Measurements from ENCODE around the gene KLHL8.
"Not testable (repeated sequence)": the region's sequence is repeated elsewhere in the genome, so short reads cannot be mapped to it uniquely, and the experiment has no call there.

KLHL8 gene

DNA sequence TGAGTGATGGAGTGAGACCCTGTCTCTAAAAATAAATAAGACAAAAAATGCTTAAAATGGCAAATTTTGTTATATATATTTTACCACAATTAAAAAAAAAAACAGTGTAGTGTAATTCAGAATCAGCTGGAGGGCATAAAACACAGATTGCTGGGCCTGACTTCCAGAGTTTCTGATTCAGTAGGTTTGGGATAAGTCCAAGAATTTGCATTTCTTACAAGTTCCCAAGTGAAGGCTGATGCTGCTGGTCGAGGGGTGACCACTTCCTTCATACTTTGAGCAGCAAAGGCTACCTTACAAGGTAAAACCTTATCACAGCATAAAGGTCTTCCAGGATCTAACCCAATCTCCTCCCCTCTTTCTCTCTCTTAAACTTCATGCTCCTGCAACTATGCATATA lies 40.7 kb downstream of the KLHL8 start:
- DNase-seq (ENCODE audit: low read depth in 1 of 2, low spot score in 1 of 2): no peak

DNA sequence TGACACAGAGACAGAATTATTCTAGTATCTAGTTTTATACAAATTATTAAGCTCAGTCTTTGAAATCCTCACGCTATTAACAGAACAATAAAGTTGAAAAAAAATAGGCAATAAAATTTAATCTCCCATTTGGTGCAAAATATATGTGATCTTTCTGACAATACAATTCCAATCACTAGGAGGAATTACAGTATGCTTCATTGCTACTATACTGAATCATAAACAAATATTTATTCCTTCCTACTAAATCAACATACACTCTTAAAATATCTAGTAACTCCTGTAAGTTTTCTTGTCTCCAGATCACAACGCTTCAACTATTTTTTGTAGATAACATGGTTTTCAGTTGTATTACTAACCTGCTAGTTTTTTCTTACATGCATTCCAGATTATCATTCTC lies 45.7 kb downstream of the KLHL8 start:
- DNase-seq (ENCODE audit: low read depth in 1 of 2, low spot score in 1 of 2): no peak

DNA sequence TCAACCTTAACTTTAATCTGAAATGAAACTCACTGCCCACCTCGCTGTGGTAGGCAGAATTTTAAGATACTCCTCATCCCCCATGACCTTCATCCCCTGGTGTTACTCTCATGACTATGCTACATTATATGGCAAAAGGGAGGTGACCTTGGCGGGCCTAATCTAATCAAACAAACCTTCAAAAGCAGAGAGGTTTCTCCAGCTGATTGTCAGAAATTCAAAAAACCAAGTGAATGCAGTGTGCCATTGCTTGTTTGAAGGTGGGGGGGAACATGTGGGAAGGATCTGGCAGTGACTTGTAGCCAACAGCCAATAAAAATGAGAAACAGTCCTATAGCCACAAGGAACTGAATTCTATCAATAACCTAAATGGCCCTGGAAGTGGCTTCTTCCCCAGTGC lies 48.5 kb downstream of the KLHL8 start:
- DNase-seq (ENCODE audit: low read depth in 1 of 2, low spot score in 1 of 2): no peak

DNA sequence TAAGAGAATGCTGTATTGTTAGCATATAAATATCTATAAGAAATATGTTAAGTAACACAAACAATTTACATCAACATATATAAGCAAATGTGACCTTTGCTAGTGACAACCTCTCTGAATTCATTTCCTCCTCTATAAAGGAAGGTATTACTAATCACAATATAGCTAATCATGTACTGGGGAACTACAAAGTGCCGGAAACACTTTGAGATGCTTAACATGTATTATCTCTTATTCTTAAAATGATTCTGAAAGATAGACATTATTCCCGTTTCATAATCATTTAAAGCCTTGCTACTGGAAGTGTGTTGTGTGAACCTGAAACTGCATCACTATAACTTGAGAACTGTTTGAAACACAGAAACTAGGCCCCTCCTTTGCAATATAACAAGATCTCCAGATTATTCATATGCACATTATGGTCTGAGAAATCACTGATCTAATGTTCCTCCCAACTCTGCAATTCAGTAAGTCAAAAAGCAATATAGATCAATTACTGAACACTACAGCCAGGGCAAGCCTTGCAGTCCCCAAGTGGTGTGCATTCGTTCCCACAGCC lies 54.0 kb downstream of the KLHL8 start:
- DNase-seq (ENCODE audit: low read depth in 1 of 2, low spot score in 1 of 2): no peak

DNA sequence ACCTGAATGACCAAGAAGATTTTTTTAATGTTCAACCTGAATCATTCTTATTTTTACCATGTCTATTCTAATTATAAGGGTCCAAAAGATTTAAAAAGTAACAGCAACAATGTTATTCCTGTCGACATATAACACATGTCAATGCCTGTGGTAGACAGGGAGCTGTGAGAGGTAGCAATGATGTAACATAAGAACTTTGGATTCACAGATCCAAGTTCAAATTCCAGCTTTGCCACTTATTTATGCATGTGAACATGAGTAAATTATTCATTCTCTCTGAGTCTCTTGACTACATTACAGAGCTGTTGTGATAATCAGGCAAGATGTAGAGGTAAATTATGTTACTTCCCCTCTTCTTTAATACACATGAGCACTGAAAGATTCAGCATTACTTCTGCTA lies 54.5 kb downstream of the KLHL8 start:
- no peak for DNase-seq (ENCODE audit: low read depth in 1 of 2, low spot score in 1 of 2)

DNA sequence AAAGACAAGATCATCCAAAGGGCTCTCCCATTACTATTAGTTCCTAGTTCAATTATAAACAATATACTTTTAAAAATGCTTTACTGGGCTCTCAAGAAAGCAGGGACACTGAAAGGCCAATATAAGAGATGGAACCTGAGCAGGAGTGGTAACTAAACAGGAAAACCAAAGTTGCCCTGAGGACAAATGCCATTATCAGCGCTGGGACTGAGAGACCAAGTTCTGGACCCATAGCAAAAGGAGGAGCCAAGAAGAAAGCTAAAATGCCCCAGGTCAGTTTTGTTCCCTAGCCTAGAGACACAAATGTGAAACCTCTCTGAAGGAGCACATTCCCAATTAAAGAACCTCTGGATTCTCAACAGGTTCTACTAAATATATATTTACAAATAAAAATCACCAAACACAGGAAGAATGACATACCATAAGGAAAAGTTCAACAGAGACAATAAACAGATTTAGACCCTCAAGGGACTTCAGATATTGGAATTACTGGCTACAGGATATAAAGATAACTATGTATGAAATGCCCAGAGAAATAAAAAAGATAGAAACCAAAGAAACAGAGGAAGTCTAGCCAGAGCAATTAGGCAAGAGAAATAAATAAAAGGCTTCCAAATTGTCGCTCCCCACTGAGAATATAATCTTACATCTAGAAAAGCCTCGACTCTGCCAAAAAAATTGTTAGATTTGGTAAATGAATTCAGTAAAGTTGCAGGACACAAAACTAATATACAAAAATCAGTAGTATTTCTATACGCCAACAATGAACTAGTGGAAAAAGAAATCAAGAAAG lies 67.1 kb downstream of the KLHL8 start:
- no peak for DNase-seq (ENCODE audit: low read depth in 1 of 2, low spot score in 1 of 2)

DNA sequence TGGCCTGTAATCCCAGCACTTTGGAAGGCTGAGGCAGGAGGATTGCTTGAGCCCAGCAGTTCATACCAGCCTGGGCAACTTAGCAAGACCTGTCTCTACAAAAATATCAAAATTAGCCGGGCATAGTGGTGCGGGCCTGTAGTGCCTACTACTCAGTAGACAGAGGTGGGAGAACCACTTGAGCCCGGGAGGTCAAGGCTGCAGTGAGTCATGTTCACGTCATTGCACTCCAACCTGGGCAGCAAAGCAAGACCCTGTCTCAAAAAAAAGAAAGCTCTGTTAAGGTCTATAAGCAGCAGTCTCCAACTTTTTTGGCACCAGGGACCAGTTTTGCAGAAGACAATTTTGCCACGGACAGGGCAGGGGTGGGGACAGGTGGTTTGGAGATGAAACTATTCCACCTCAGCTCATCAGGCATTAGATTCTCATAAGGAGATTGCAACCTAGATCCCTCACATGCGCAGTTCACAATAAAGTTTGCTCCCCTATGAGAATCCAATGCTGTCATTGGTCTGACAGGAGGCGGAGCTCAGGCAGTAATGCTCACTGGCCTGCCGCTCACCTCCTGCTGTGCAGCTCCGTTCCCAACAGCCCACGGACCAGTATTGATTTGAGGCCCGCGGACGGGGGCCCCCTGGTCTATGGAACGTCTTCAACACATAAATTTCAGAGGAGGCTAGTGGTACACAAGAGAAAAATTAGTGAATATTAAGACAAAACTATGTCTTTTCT lies 67.9 kb downstream of the KLHL8 start:
- no peak for DNase-seq (ENCODE audit: low read depth in 1 of 2, low spot score in 1 of 2)

DNA sequence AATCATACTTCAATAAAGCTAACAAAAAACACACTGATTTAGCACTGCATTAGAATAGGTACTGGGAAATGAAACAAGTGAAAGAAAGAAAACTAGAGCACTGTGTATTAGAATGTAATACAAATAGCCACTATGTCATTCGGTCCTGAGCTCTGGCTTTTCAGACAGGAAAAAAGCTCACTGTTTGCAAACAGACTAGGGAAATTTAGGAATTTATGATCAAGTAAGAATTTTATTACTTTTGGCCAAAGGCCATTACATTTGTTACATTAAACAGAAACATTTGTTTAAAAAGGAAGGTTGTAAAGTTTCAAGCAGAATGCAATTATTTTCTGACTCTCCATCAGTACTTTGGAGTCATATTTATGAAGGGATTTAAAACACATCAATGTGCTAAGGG lies 68.7 kb downstream of the KLHL8 start:
- DNase-seq (ENCODE audit: low read depth in 1 of 2, low spot score in 1 of 2): no peak

DNA sequence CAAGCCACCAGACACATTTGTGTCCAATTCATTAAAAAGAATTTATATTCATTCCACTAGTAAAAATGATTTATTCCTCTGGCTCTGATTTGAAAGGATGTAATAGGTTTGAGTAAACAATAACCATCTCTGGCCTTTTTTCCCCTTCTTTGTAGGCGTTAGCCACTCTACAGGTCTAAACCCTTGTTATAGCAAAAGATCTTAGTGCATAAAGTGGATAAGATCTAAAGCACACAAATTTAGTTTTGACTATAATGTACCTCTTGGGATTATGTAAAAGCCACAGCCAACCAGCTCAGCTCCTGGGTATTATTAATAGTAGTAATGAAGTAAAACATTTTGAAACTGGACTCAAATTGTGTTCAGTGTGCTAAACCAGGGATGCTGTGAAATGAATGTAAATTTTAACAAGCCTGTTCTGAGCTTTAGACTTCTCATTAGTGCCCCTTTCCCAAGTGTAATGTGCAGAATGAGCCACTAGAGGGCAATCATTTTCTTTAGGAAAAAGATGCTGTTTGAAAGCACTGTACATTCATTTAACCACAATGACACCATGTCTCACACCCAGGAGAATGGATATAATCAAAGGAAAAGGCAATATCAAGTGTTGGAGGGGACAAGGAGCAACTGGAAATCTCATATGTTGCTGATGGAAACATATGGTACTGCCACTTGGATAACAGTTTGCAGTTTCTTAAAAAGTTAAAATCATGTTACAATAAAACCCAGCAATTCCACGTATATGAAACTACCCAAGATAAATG lies 69.7 kb downstream of the KLHL8 start:
- peak in 1 of 2 donors; percentile 9 for DNase-seq (ENCODE audit: low read depth in 1 of 2, low spot score in 1 of 2)

DNA sequence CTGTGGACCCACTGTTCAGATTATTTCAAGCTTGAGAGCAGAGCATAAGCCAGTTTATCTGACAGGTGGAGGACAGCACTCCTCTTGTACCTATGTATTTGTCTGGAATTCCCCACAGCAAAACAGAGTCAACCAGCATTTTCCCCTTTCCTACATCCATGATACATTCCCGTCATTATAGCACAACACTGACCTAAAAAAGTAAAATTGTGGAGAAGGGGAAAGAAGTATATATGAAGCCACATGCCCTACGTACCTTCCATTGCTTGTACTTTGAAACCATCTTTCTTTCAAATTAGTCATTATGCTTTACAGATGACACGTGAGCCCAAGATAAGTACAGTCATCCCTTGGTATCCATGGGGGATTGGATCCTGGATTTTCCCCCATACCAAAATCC lies 73.3 kb downstream of the KLHL8 start:
- DNase-seq (ENCODE audit: low read depth in 1 of 2, low spot score in 1 of 2): no peak

DNA sequence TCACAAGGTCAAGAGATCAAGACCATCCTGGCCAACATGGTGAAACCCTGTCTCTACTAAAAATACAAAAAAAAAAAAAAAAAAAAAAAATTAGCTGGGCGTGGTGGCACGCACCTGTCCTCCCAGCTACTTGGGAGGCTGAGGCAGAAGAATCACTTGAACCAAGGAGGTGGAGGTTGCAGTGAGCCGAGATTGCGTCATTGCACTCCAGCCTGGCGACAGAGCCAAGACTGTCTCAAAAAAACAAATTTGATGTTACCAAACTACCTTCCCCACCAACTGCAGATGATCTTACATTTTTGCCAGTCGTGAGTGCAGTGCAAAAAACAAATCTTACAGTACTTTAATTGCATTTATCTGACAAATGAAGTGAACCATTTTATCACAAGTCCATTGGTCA lies 74.5 kb downstream of the KLHL8 start:
- DNase-seq (ENCODE audit: low read depth in 1 of 2, low spot score in 1 of 2): not testable (repeated sequence)

DNA sequence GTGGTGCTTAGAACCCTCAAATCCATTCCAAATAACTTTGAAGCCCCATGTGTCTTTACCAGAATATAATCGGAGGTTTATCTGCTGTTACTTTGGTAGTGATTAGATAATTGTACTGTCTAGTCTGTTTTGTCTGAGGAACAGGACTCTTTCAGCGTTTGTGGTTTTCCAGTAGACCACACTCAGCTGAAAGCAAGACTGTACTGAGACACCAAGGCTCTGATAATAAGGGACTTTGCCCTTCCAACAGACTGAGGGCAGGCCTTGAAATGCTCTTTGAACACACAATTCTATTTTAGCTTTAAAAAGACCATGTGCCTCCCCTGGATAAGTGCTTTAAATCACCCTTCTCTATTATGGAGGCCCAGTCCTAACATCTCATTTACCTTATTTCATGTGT lies 76.1 kb downstream of the KLHL8 start:
- DNase-seq (ENCODE audit: low read depth in 1 of 2, low spot score in 1 of 2): no peak

DNA sequence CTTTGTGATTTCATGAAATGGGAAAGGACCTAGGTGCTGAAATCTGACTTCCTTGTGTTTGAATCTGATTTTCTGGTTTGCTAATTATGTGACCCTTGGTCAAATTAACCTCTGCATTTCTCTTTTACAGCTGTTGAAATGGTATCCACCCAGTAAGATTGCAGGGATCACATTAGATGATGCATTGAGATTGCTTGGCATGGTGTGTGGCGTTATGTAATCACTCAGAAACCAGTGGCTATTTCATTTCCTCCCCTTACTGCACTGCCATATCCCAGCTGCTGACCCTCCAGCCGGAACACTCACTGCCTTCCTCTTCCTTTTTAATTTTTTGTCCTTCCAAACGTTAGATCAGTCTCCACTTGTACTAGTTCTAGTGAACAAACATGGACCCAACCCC lies 79.0 kb downstream of the KLHL8 start:
- DNase-seq (ENCODE audit: low read depth in 1 of 2, low spot score in 1 of 2): no peak

DNA sequence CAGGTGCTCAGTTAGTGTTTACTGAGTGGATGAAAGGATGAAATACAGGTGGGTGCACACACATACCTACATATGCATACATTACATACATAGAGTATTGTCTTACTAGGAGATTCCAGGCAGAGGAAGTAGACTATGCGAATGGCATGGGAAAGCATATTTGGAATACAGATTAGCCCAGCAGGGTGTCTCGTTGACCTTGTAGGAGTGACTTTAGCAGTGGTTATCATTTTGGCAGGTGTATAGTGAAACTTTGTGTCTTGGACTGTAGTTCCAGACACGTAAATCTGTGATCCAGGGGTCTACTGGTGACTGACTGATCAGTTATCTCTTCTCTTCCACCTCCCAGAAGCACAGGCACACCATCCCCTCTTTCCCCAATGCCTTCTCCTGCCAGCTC lies 86.3 kb downstream of the KLHL8 start:
- DNase-seq (ENCODE audit: low read depth in 1 of 2, low spot score in 1 of 2): no peak

DNA sequence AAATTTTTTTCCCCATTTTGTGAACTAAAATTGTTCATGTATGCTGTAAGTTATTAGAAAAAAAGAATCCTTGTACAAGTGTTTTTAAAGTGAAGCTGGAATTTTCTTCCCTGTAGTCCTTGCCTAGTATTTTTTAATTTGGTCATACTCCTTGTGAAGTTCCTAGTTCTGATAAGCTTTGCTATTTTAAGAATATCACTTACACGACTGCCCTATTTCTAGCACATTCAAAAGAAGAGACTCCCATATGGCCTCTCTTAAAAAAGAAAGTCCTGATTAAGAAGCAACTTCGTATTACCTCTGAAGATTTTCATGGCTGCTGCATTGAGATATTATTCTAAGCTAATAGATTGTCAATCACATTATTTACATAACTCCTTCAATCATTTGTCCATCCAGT lies 87.2 kb downstream of the KLHL8 start:
- DNase-seq (ENCODE audit: low read depth in 1 of 2, low spot score in 1 of 2): no peak

DNA sequence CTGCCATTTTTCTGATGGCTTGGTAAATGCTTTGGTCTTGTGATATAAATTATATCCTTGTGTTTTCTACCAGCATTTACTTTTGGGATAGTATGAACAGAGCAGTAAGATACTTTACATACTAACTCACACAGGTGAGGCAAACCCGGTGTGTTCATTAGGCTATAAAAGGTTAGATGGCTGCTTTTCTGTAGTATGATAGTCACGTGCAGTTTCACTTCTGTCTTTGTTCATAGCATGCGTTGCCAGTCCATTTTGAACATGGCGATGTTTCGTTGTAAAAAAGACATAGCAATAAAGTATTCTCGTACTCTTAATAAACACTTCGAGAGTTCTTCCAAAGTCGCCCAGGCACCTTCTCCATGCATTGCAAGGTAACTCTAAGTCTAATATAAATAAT lies 88.4 kb downstream of the KLHL8 start:
- no peak for DNase-seq (ENCODE audit: low read depth in 1 of 2, low spot score in 1 of 2)

DNA sequence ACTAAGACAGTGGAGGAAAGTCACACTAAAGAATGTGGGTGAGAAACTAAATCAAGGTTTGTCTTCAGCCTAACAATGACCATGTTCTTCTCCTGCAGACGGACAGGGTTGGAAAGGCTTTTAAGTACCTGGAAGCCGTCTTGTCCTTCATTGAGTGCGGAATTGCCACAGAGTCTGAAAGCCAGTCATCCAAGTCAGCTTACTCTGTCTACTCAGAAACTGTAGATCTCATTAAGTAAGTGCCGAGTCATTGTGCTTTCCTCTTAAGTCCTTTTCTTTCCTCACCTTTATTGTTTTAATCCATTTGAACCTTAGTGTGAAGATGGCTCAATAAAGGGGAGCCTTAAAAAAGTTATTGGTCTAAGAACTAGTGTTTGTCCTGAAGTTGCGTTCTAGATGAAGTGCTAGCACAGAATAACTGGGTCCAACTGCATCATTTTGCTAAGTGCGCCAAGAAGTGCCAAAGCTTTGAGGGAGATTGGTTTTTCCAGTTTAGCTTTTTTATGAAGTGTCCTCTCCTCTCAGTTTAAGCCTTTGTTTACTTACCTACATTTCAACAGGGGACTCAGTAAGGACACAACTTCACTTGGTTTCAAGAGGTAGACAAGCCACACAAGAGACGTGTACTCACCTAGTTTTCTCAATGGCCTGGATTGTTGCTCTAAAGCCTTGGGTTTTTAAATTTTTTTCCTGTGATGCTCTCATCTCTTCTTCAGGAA lies 89.3 kb downstream of the KLHL8 start:
- DNase-seq (ENCODE audit: low read depth in 1 of 2, low spot score in 1 of 2): no peak

DNA sequence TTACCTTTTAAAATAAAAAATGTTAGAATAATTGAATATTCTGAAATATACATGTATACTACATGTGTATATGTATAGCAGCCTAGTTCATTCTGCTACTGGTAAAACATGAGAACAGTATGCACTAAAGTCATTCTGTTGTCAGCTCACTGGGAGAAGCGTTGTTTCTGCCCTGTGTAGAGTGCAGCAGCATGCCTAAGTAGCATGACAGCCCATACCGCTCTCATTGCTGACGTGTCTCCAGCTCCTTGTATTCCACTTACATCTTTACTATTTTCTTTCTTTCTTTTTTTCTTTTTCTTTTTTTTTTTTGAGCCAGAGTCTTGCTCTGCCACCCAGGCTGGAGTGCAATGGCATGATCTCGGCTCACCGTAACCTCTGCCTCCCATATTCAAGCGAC lies 90.7 kb downstream of the KLHL8 start:
- DNase-seq (ENCODE audit: low read depth in 1 of 2, low spot score in 1 of 2): no peak

DNA sequence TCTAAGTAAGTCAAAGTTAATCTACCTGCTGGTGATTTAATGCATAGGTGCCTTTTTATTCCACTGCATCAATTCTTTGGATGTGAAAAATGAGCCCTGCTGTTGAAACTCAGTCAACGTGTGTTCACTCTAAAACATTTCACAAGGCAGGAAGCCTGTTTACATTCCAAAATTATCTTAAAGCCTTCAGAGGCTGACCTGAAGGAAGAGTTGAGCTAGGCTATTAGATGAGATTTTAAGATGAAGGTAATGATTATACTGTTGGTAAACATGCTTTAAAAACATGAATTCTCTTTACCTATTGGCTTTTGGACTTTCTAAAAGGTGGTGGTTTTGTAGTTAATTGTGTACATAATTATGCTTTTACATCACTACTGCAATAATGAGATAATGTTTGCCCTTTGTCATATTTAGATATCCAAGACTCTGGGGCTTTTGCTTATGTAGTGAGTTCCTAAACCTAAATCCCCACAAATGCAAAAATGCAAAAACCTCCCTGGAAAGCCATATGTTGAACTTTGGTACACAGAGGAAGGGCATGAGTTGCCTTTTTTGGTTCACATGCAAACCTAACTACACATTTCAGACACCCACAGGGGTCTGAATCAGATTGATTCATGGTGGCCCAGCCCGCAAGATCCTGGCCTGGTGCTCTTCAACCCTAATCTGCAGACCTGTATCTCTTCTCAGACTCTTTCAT lies 92.3 kb downstream of the KLHL8 start:
- no peak for DNase-seq (ENCODE audit: low read depth in 1 of 2, low spot score in 1 of 2)

DNA sequence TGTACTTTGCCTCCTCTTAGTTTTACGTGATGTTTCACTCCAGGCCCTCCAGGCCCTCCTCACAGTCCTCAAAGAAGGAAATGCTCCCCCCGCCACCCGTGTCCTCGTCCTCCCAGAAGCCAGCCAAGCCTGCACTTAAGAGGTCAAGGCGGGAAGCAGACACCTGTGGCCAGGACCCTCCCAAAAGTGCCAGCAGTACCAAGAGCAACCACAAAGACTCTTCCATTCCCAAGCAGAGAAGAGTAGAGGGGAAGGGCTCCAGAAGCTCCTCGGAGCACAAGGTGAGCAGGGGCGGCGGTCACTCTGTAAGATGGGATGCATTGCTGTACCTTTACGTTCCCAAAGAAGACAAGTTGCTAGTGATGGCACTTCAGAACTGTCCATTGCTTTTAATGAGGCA lies 94.4 kb downstream of the KLHL8 start:
- no peak for DNase-seq (ENCODE audit: low read depth in 1 of 2, low spot score in 1 of 2)

DNA sequence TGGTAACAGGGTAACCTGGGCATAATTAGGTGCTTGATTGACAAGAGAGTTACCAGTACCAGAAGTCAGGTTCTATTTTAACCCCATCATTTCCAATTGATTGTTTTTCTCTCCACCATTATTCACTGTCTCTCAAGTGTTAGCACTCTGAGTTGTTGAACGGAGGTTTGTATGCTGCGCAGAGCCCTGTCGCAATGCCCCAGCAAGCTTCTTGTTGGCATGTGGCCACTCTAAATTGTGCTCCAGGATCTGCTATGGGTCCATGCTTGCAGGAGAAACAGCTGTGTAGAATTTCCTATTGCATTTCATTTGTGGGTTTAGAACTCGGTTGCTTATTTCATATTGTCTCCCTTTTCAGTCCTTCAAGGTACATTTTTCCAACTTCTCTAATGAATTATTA lies 98.2 kb downstream of the KLHL8 start:
- DNase-seq (ENCODE audit: low read depth in 1 of 2, low spot score in 1 of 2): no peak

Data from activated T-helper 1 cell treated with anti-CD3 and anti-CD28 coated beads, Interleukin-2, amount 50 U/mL, for 16 hours (primary cell).